ENCODE measurements around the gene SUMO1. TPM values are rescaled to one million over a fixed set of nuclear protein-coding genes. Genes with fewer than 3 reads are reported as not detected.

SUMO1 gene
- total and polyA plus RNA-seq, 9 donors = 91.2 to 125 (median 99.6) TPM

GRCh38 chr2:202203348-202203747 lies 35.0 kb downstream of the SUMO1 start:
- no peaks in the 10 kb centered on the region for H3K4me1 ChIP-seq (ENCODE audit: control insufficient read depth, insufficient read depth, low read length)
- 83% methylated on average over 4 of the region's 5 CpGs for WGBS (ENCODE audit: insufficient coverage)
- H3K27ac ChIP-seq (ENCODE audit: low read length) = no peak overlapping the region

DNA sequence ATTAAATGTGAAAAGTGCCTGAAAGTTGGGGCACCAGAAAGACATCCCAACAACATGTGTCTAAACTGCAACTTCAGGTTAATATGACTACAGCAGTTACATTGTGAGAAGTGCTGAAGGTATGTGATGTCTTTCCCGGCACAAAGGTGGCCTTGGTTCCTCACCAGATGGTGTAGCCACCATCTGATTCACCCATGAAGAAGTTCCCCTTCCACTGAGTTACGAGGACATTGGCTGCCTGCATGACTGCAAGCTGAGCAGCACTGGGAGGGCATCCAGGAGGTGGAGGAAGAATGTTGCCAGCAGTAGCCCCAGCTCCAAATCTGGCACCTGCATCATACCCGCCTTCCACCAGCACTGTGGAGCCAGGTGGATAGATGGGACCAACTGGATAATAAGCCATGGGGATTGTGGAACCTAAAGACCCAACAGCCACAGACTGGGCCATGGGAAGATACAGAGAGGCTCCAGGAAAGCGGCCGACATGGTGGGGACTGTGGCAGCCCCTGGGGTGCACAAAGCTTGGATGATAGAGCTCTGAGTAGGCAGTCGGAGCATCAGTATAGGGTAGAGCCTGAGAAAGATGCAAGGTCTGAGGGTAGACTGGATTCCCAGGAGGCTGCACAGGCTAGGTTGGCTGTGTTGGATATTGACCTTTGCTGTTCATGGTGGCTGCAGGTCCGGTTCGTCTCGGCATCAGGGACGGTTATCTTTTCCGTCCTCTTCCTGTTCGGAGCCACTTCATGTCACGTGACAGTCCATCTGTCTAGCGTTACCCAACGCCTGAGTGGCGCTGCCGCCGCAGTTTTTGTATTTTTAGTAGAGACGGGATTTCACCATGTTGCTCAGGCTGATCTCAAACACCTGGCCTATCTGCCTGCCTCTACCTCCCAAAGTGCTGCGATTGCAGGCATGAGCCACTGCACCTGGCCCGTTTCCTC lies 36.9 kb downstream of the SUMO1 start:
- H3K27ac ChIP-seq (ENCODE audit: low read length) = no peak overlapping the region
- no peaks in the 10 kb centered on the region for H3K27me3 ChIP-seq (ENCODE audit: control insufficient read depth, insufficient read depth, low read length)
- H3K9me3 ChIP-seq (replicated peaks; ENCODE audit: control insufficient read depth, low read depth, low read length) = no peaks in the 10 kb centered on the region
- DNase-seq = no peak
- WGBS (ENCODE audit: insufficient coverage) = 96% methylated on average over 13 of the region's 21 CpGs
- H3K36me3 ChIP-seq (ENCODE audit: control insufficient read depth, insufficient read depth, low read length) = no peaks in the 10 kb centered on the region
- no peaks in the 10 kb centered on the region for H3K4me1 ChIP-seq (ENCODE audit: control insufficient read depth, insufficient read depth, low read length)
- H3K4me3 ChIP-seq (ENCODE audit: low read length) = no peak overlapping the region

More at GRCh38 chr2:202203348-202203747, 35.0 kb downstream of the SUMO1 start:
- Histone ChIP-seq H3K27me3 (ENCODE audit: control insufficient read depth, insufficient read depth, low read length) (no peaks in the 10 kb centered on the region), H3K4me3 (ENCODE audit: low read length) (no peak overlapping the region), H3K9me3 (replicated peaks; ENCODE audit: control insufficient read depth, low read depth, low read length) (no peaks in the 10 kb centered on the region), H3K36me3 (ENCODE audit: control insufficient read depth, insufficient read depth, low read length) (no peaks in the 10 kb centered on the region)
- no peak for DNase-seq

- Histone ChIP-seq H3K27ac (ENCODE audit: low read length) (no peak overlapping the region), H3K4me1 (ENCODE audit: control insufficient read depth, insufficient read depth, low read length) (peaks cover 6% of the 10 kb centered on the region), H3K9me3 (replicated peaks; ENCODE audit: control insufficient read depth, low read depth, low read length) (no peaks in the 10 kb centered on the region), H3K27me3 (ENCODE audit: control insufficient read depth, insufficient read depth, low read length) (no peaks in the 10 kb centered on the region), H3K36me3 (ENCODE audit: control insufficient read depth, insufficient read depth, low read length) (no peaks in the 10 kb centered on the region), H3K4me3 (ENCODE audit: low read length) (no peak overlapping the region)
- DNase-seq = no peak
- 68% methylated on average over 5 of the region's 6 CpGs for WGBS (ENCODE audit: insufficient coverage)
Observed at GRCh38 chr2:202196727-202197126, 41.7 kb downstream of the SUMO1 start.

DNA sequence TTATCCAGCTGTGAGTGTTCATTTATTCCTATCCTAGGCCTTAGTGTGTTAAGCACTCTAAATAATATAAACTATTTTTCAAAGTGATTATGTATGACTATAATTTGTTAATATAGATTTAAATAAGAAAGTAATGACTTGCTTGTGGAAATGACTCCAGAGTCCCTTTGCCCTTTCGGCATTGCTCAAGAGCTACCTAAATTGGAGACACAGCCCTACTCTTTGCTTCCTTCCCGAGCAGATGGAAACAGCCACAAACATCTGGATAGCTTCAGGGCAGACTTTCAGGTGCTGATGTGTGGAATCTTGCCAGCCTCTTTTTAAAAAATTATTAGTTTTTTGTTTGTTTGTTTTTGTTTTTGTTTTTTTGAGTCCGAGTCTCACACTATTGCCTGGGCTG lies 44.0 kb downstream of the SUMO1 start:
- H3K36me3 ChIP-seq (ENCODE audit: control insufficient read depth, insufficient read depth, low read length) = no peaks in the 10 kb centered on the region
- no peak for DNase-seq
- peaks cover 6% of the 10 kb centered on the region for H3K4me1 ChIP-seq (ENCODE audit: control insufficient read depth, insufficient read depth, low read length)
- no peak overlapping the region for H3K27ac ChIP-seq (ENCODE audit: low read length)
- WGBS (ENCODE audit: insufficient coverage) = 80% methylated on average over 1 of the region's 3 CpGs
- no peak overlapping the region for H3K4me3 ChIP-seq (ENCODE audit: low read length)
- no peaks in the 10 kb centered on the region for H3K27me3 ChIP-seq (ENCODE audit: control insufficient read depth, insufficient read depth, low read length)
- no peaks in the 10 kb centered on the region for H3K9me3 ChIP-seq (replicated peaks; ENCODE audit: control insufficient read depth, low read depth, low read length)

- H3K4me1 ChIP-seq (ENCODE audit: control insufficient read depth, insufficient read depth, low read length) = peaks cover 6% of the 10 kb centered on the region
- no peaks in the 10 kb centered on the region for H3K27me3 ChIP-seq (ENCODE audit: control insufficient read depth, insufficient read depth, low read length)
- H3K9me3 ChIP-seq (replicated peaks; ENCODE audit: control insufficient read depth, low read depth, low read length) = no peaks in the 10 kb centered on the region
- no peak overlapping the region for H3K27ac ChIP-seq (ENCODE audit: low read length)
- 32% methylated on average over 7 of the region's 7 CpGs for WGBS (ENCODE audit: insufficient coverage)
- DNase-seq = no peak
- no peak overlapping the region for H3K4me3 ChIP-seq (ENCODE audit: low read length)
- H3K36me3 ChIP-seq (ENCODE audit: control insufficient read depth, insufficient read depth, low read length) = no peaks in the 10 kb centered on the region
Observed at GRCh38 chr2:202193881-202194353, 44.5 kb downstream of the SUMO1 start.

- Histone ChIP-seq H3K27me3 (ENCODE audit: control insufficient read depth, insufficient read depth, low read length) (no peaks in the 10 kb centered on the region), H3K9me3 (replicated peaks; ENCODE audit: control insufficient read depth, low read depth, low read length) (no peaks in the 10 kb centered on the region), H3K27ac (ENCODE audit: low read length) (no peak overlapping the region), H3K4me1 (ENCODE audit: control insufficient read depth, insufficient read depth, low read length) (peaks cover 6% of the 10 kb centered on the region), H3K4me3 (ENCODE audit: low read length) (no peak overlapping the region), H3K36me3 (ENCODE audit: control insufficient read depth, insufficient read depth, low read length) (no peaks in the 10 kb centered on the region)
- 95% methylated on average over 4 of the region's 5 CpGs for WGBS (ENCODE audit: insufficient coverage)
- no peak for DNase-seq
Observed at GRCh38 chr2:202193305-202193704, 45.1 kb downstream of the SUMO1 start.

- WGBS (ENCODE audit: insufficient coverage) = 20% methylated on average over 1 of the region's 1 CpG
Observed at GRCh38 chr2:202187570-202187969, 50.8 kb downstream of the SUMO1 start.

DNA sequence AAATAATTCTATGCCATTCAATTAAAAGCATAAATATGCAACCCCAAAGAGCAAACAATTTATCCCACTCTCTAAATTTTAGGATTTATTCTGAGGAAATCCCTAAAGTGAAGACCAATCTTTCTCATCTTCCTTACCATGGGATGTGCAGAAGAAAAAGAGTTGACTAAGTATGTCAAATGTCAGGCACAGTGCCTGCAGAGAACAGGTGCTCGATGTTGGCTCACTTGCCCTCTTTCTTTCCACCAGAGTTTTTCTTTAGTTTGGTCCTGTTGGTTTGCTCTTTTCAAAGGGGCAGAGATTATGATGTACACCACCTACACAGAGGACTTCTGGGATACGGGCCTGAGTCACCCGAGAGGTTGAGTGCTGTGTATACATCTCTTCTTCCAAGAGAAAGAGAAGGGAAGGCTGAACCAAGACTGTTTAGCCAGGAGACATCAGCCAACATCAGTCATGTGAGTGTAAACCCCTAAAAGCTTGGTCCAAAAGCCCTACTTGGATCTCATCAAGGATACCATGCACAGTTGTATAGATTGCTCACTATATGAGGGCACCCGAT lies 51.7 kb downstream of the SUMO1 start:
- Histone ChIP-seq H3K4me1 (ENCODE audit: control insufficient read depth, insufficient read depth, low read length) (peaks cover 5% of the 10 kb centered on the region), H3K9me3 (replicated peaks; ENCODE audit: control insufficient read depth, low read depth, low read length) (no peaks in the 10 kb centered on the region), H3K4me3 (ENCODE audit: low read length) (no peak overlapping the region), H3K27me3 (ENCODE audit: control insufficient read depth, insufficient read depth, low read length) (no peaks in the 10 kb centered on the region), H3K27ac (ENCODE audit: low read length) (no peak overlapping the region), H3K36me3 (ENCODE audit: control insufficient read depth, insufficient read depth, low read length) (no peaks in the 10 kb centered on the region)
- WGBS (ENCODE audit: insufficient coverage) = 100% methylated on average over 1 of the region's 4 CpGs
- no peak for DNase-seq

More at GRCh38 chr2:202187570-202187969, 50.8 kb downstream of the SUMO1 start:
- Histone ChIP-seq H3K9me3 (replicated peaks; ENCODE audit: control insufficient read depth, low read depth, low read length) (no peaks in the 10 kb centered on the region), H3K27me3 (ENCODE audit: control insufficient read depth, insufficient read depth, low read length) (no peaks in the 10 kb centered on the region), H3K36me3 (ENCODE audit: control insufficient read depth, insufficient read depth, low read length) (no peaks in the 10 kb centered on the region), H3K4me1 (ENCODE audit: control insufficient read depth, insufficient read depth, low read length) (peaks cover 5% of the 10 kb centered on the region), H3K4me3 (ENCODE audit: low read length) (no peak overlapping the region), H3K27ac (ENCODE audit: low read length) (no peak overlapping the region)
- DNase-seq = no peak

DNA sequence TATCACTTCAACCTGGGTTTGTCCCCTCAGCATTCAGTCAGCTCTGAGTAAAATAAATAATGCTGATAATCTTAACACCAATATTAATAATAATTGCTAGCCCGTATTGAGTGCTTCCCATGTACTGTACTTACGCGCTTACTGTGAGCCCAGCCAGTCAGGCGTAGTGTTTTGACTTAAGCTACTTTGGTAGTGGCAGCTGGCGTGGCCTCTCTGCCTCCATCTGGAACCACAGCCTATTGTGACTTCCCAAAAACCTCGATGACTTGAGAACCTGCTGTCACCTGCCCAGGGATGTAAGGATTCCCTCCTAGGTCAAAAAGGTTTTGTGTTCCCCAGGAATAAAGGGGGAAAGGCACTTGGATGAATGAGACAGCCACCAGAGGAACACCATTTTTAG lies 53.2 kb downstream of the SUMO1 start:
- no peak for DNase-seq
- peaks cover 5% of the 10 kb centered on the region for H3K4me1 ChIP-seq (ENCODE audit: control insufficient read depth, insufficient read depth, low read length)
- no peaks in the 10 kb centered on the region for H3K36me3 ChIP-seq (ENCODE audit: control insufficient read depth, insufficient read depth, low read length)
- WGBS (ENCODE audit: insufficient coverage) = 84% methylated on average over 4 of the region's 6 CpGs
- no peaks in the 10 kb centered on the region for H3K27me3 ChIP-seq (ENCODE audit: control insufficient read depth, insufficient read depth, low read length)
- H3K4me3 ChIP-seq (ENCODE audit: low read length) = no peak overlapping the region
- no peak overlapping the region for H3K27ac ChIP-seq (ENCODE audit: low read length)
- no peaks in the 10 kb centered on the region for H3K9me3 ChIP-seq (replicated peaks; ENCODE audit: control insufficient read depth, low read depth, low read length)

DNA sequence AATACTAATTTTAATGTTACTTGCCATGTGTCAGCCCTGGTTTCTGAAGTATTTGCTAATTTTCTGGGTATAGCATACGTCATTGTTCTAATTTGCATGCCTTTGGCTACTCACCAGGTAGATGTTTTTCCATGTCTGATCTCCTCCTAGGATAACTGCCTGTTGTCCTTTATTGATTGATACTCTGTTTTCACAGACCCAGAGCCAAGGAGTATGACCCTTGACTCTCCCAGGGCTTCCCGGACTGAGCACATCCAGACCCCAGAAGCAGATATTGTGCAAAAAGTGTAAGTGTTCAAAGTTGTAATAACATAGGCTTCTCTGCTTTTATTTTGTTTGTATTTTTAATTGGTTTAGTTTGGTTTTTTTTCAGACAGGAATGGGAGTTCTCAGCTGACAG lies 53.8 kb downstream of the SUMO1 start:
- no peak for DNase-seq
- WGBS (ENCODE audit: insufficient coverage) = no CpG with 5 or more reads among the region's 2 CpGs

More for the DNA sequence above, 53.8 kb downstream of the SUMO1 start:
- Histone ChIP-seq H3K27me3 (ENCODE audit: control insufficient read depth, insufficient read depth, low read length) (no peaks in the 10 kb centered on the region), H3K27ac (ENCODE audit: low read length) (no peak overlapping the region), H3K4me3 (ENCODE audit: low read length) (no peak overlapping the region), H3K4me1 (ENCODE audit: control insufficient read depth, insufficient read depth, low read length) (peaks cover 5% of the 10 kb centered on the region), H3K36me3 (ENCODE audit: control insufficient read depth, insufficient read depth, low read length) (no peaks in the 10 kb centered on the region), H3K9me3 (replicated peaks; ENCODE audit: control insufficient read depth, low read depth, low read length) (no peaks in the 10 kb centered on the region)
